Measurements from ENCODE around the gene SHQ1.
"Not testable (repeated sequence)": the region's sequence is repeated elsewhere in the genome, so short reads cannot be mapped to it uniquely, and the experiment has no call there.

SHQ1 gene

DNA sequence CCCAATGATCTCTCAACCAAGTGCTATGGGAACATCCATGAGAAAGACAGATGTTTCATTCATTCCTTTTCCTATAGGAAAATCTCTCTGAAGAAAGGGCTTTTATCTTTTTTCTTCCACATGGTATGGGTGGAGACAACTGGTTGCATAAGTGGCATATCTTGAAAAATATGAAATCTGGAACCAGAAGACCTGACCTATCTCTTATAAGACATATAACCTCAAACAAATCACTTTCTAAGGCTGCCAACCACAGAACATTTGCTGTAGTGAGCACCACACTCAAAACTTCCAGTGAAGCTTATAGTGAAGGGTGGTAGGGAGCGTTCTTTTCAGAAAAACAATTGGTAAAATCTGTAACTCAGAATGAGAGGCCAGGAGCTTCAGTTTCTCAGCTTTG lies 58.5 kb downstream of the SHQ1 start:
- Histone ChIP-seq H3K27ac (no peak overlapping the region), H4K20me1 (ENCODE audit: insufficient read depth) (no peaks in the 10 kb centered on the region), H3K9ac (no peak overlapping the region), H3K36me3 (ENCODE audit: insufficient read depth) (no peaks in the 10 kb centered on the region), H3K4me1 (ENCODE audit: low read depth, poor library complexity, severe bottlenecking) (peaks cover 5% of the 10 kb centered on the region), H2AFZ (ENCODE audit: low read depth) (no peak overlapping the region), H3K27me3 (ENCODE audit: insufficient read depth, low read depth) (no peaks in the 10 kb centered on the region), H3K4me3 (IDR thresholded peaks at IDR 0.05; ENCODE audit: insufficient read depth, low read depth, low read length) (no peak overlapping the region), H3K79me2 (ENCODE audit: insufficient read depth, low read depth) (no peaks in the 10 kb centered on the region), H3K4me2 (no peak overlapping the region)
- TF ChIP-seq, protein P1, sequence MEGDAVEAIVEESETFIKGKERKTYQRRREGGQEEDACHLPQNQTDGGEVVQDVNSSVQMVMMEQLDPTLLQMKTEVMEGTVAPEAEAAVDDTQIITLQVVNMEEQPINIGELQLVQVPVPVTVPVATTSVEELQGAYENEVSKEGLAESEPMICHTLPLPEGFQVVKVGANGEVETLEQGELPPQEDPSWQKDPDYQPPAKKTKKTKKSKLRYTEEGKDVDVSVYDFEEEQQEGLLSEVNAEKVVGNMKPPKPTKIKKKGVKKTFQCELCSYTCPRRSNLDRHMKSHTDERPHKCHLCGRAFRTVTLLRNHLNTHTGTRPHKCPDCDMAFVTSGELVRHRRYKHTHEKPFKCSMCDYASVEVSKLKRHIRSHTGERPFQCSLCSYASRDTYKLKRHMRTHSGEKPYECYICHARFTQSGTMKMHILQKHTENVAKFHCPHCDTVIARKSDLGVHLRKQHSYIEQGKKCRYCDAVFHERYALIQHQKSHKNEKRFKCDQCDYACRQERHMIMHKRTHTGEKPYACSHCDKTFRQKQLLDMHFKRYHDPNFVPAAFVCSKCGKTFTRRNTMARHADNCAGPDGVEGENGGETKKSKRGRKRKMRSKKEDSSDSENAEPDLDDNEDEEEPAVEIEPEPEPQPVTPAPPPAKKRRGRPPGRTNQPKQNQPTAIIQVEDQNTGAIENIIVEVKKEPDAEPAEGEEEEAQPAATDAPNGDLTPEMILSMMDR (conservative IDR thresholded peaks at IDR 0.05; ENCODE audit: low read depth, low read length) = no peak

DNA sequence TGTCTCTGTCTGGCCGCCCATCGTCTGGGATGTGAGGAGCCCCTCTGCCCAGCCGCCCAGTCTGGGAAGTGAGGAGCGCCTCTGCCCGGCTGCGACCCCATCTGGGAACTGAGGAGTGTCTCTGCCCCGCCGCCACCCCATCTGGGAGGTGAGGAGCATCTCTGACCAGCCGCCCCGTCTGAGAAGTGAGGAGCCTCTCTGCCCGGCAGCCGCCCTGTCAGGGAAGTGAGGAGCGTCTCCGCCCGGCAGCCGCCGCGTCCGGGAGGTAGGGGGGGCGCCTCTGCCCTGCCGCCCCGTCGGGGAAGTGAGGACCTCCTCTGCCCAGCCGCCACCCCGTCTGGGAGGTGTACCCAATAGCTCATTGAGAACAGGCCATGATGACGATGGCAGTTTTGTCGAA lies 60.0 kb downstream of the SHQ1 start:
- H3K27ac ChIP-seq; H3K4me2 ChIP-seq; H4K20me1 ChIP-seq (ENCODE audit: insufficient read depth); H3K4me3 ChIP-seq (IDR thresholded peaks at IDR 0.05; ENCODE audit: insufficient read depth, low read depth, low read length); H3K36me3 ChIP-seq (ENCODE audit: insufficient read depth); H3K4me1 ChIP-seq (ENCODE audit: low read depth, poor library complexity, severe bottlenecking); H3K9ac ChIP-seq; H2AFZ ChIP-seq (ENCODE audit: low read depth); H3K27me3 ChIP-seq (ENCODE audit: insufficient read depth, low read depth); H3K79me2 ChIP-seq (ENCODE audit: insufficient read depth, low read depth): not testable (repeated sequence)

DNA sequence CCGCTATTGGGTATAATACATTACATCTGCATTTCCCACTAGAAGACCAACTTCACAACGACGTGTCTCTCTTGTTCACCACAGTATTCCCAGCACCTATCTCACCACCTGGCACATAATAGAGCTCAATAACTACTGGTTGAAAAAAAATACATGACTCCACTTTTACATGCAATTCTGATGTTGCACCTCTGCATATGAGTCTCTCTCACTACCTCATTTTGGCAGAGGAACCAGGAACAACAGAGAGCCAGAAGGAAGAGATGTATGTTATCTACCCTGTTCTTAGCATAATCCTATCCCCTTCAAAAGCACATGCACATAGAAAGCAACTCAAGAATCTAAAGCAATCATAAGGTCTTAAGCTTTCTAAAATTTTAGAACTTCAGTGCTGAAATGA lies 61.6 kb downstream of the SHQ1 start:
- H3K36me3 ChIP-seq (ENCODE audit: insufficient read depth) = no peaks in the 10 kb centered on the region
- no peaks in the 10 kb centered on the region for H3K79me2 ChIP-seq (ENCODE audit: insufficient read depth, low read depth)
- no peak overlapping the region for H3K4me2 ChIP-seq
- peaks cover 5% of the 10 kb centered on the region for H3K4me1 ChIP-seq (ENCODE audit: low read depth, poor library complexity, severe bottlenecking)
- TF ChIP-seq, protein P1 (conservative IDR thresholded peaks at IDR 0.05; ENCODE audit: low read depth, low read length) = no peak
- no peak overlapping the region for H3K9ac ChIP-seq
- no peaks in the 10 kb centered on the region for H3K27me3 ChIP-seq (ENCODE audit: insufficient read depth, low read depth)
- H4K20me1 ChIP-seq (ENCODE audit: insufficient read depth) = no peaks in the 10 kb centered on the region
- no peak overlapping the region for H2AFZ ChIP-seq (ENCODE audit: low read depth)
- H3K4me3 ChIP-seq (IDR thresholded peaks at IDR 0.05; ENCODE audit: insufficient read depth, low read depth, low read length) = no peak overlapping the region
- no peak overlapping the region for H3K27ac ChIP-seq

DNA sequence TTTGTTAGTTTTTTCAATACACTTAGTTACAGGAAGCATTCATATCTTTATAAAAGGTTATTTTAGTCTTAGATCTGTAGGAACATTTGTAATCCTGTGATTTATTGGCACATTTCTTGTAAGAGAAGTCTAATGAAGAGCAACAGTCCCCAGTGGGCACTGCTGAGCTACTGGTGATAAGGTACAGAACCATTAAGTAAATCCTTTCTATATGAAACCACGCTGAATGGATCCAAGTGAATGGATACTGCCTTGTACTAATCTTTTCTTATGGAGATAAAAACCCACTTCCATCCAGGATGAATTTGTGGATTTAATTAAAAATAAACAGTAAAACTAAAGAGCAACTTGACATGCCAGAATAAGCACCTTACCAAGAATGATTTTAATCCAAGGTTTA lies 64.0 kb downstream of the SHQ1 start:
- Histone ChIP-seq H3K36me3 (ENCODE audit: insufficient read depth) (no peaks in the 10 kb centered on the region), H3K4me1 (ENCODE audit: low read depth, poor library complexity, severe bottlenecking) (no peaks in the 10 kb centered on the region), H2AFZ (ENCODE audit: low read depth) (no peak overlapping the region), H4K20me1 (ENCODE audit: insufficient read depth) (no peaks in the 10 kb centered on the region), H3K27ac (no peak overlapping the region), H3K9ac (no peak overlapping the region), H3K4me3 (IDR thresholded peaks at IDR 0.05; ENCODE audit: insufficient read depth, low read depth, low read length) (no peak overlapping the region), H3K27me3 (ENCODE audit: insufficient read depth, low read depth) (no peaks in the 10 kb centered on the region), H3K4me2 (no peak overlapping the region), H3K79me2 (ENCODE audit: insufficient read depth, low read depth) (no peaks in the 10 kb centered on the region)
- TF ChIP-seq, protein P1 (conservative IDR thresholded peaks at IDR 0.05; ENCODE audit: low read depth, low read length) = no peak

DNA sequence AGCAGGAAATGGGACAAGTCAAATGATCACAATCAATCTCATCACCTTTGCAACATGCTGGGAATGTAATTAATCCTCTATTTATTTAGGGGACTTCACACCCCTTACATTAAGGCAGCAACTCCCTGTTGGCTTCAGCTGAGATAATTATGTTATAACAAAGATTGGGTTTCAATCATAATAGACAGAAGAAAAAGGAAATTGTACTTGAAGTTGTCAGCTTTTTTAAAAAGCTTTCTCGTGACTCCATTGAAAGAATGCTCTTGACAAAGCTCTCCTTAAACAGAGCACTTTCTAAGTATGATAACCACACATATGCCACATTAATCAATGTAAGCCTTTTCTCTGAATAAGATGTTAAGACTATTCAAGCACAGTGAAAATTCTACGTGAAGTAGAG lies 65.7 kb downstream of the SHQ1 start:
- TF ChIP-seq, protein P1 (conservative IDR thresholded peaks at IDR 0.05; ENCODE audit: low read depth, low read length) = no peak
- no peaks in the 10 kb centered on the region for H3K36me3 ChIP-seq (ENCODE audit: insufficient read depth)
- no peak overlapping the region for H3K4me3 ChIP-seq (IDR thresholded peaks at IDR 0.05; ENCODE audit: insufficient read depth, low read depth, low read length)
- H4K20me1 ChIP-seq (ENCODE audit: insufficient read depth) = no peaks in the 10 kb centered on the region
- H3K27me3 ChIP-seq (ENCODE audit: insufficient read depth, low read depth) = no peaks in the 10 kb centered on the region
- no peak overlapping the region for H3K4me2 ChIP-seq
- H3K79me2 ChIP-seq (ENCODE audit: insufficient read depth, low read depth) = no peaks in the 10 kb centered on the region
- no peaks in the 10 kb centered on the region for H3K4me1 ChIP-seq (ENCODE audit: low read depth, poor library complexity, severe bottlenecking)
- H3K9ac ChIP-seq = no peak overlapping the region
- H3K27ac ChIP-seq = no peak overlapping the region
- no peak overlapping the region for H2AFZ ChIP-seq (ENCODE audit: low read depth)

Data from KMS-11 (cell line).